GM23338 (cell line): ENCODE measurements around the gene COBL. TPM values are rescaled to one million over a fixed set of nuclear protein-coding genes. Genes with fewer than 3 reads are reported as not detected.

Experiments used
- ATAC-seq: fragments of 200-7000 bp; cut with Tn5 transposase; 3 replicates; pipeline ENCODE4 v1.9.1; 2020
- DNase-seq: peaks from one replicate; pipeline ENCODE4 v3.0.0-alpha.2; 2015; ENCODE audit warnings: low spot score
- H2AFZ ChIP-seq: fragments of 200-600 bp; sonication (generic); 2 replicates; pipeline ENCODE4 v1.8.0; 2016; ENCODE audit warnings: antibody characterized with exemption, mild to moderate bottlenecking, moderate library complexity
- H3F3A ChIP-seq: fragments of 200-600 bp; sonication (generic); replicated peaks from 2 replicates; pipeline ENCODE4 v1.8.0; 2017; ENCODE audit warnings: antibody characterized with exemption, mixed run types, low read depth
- H3K27ac ChIP-seq: fragments of 200-600 bp; sonication (generic); 2 replicates; pipeline ENCODE4 v1.6.1; 2016; ENCODE audit warnings: low read depth
- H3K27me3 ChIP-seq: fragments of 200-600 bp; sonication (generic); 2 replicates; pipeline ENCODE4 v1.8.0; 2016; ENCODE audit warnings: mild to moderate bottlenecking, mixed run types, moderate library complexity; ENCODE audit not compliant: insufficient read depth
- H3K36me3 ChIP-seq: fragments of 200-600 bp; sonication (generic); 2 replicates; pipeline ENCODE4 v1.8.0; 2016; ENCODE audit warnings: mild to moderate bottlenecking; ENCODE audit not compliant: insufficient read depth
- H3K4me1 ChIP-seq: fragments of 200-600 bp; sonication (generic); 2 replicates; pipeline ENCODE4 v1.8.0; 2016; ENCODE audit warnings: mild to moderate bottlenecking, moderate library complexity; ENCODE audit not compliant: insufficient read depth
- H3K4me2 ChIP-seq: fragments of 200-600 bp; sonication (generic); 2 replicates; pipeline ENCODE4 v1.7.1; 2017; ENCODE audit warnings: mixed run types
- H3K4me3 ChIP-seq: fragments of 200-600 bp; sonication (generic); 2 replicates; pipeline ENCODE4 v1.6.1; 2016; ENCODE audit warnings: mixed run types
- H3K79me2 ChIP-seq: fragments of 200-600 bp; sonication (generic); replicated peaks from 2 replicates; pipeline ENCODE4 v1.8.0; 2017; ENCODE audit warnings: mild to moderate bottlenecking; ENCODE audit not compliant: insufficient read depth
- H3K9me2 ChIP-seq: fragments of 200-600 bp; sonication (generic); 2 replicates; pipeline ENCODE4 v1.8.0; 2017; ENCODE audit not compliant: insufficient read depth
- H4K20me1 ChIP-seq: fragments of 200-600 bp; sonication (generic); replicated peaks from 2 replicates; pipeline ENCODE4 v1.8.0; 2017; ENCODE audit warnings: mild to moderate bottlenecking; ENCODE audit not compliant: insufficient read depth
- H3K27ac Mint-ChIP-seq: 2 replicates; pipeline ENCODE4 v1.8.0; 2020; ENCODE audit warnings: inconsistent platforms, mild to moderate bottlenecking, moderate library complexity, mixed read lengths
- H3K27me3 Mint-ChIP-seq: 3 replicates; pipeline ENCODE4 v1.8.0; 2022; ENCODE audit warnings: low read depth, mild to moderate bottlenecking, moderate library complexity, mixed read lengths, inconsistent platforms; ENCODE audit not compliant: insufficient read depth, poor library complexity
- H3K36me3 Mint-ChIP-seq: 3 replicates; pipeline ENCODE4 v1.8.0; 2021; ENCODE audit warnings: low read depth, mild to moderate bottlenecking, inconsistent platforms, moderate library complexity, mixed read lengths
- H3K4me1 Mint-ChIP-seq: 3 replicates; pipeline ENCODE4 v1.8.0; 2020; ENCODE audit warnings: mild to moderate bottlenecking, inconsistent platforms, mixed read lengths
- H3K4me3 Mint-ChIP-seq: 3 replicates; pipeline ENCODE4 v1.8.0; 2021; ENCODE audit warnings: moderate library complexity, mild to moderate bottlenecking, inconsistent platforms, mixed read lengths
- H3K9me3 Mint-ChIP-seq: 3 replicates; pipeline ENCODE4 v1.8.0; 2020; ENCODE audit warnings: moderate library complexity, mild to moderate bottlenecking, inconsistent platforms, mixed read lengths
- CREB1 ChIP-seq: fragments of 250-450 bp; sonication (Bioruptor Pico); IDR thresholded peaks from 2 replicates; pipeline ENCODE4 v1.5.0; 2020; ENCODE audit warnings: low read depth, mild to moderate bottlenecking, moderate library complexity
- CTCF ChIP-seq, 2 experiments: fragments of 200-600 bp in 1 of 2; sonication (generic) in 1 of 2; conservative IDR thresholded peaks; 2 replicates each; pipeline versions ENCODE4 v1.5.1 to v1.6.1; 2016 to 2017; ENCODE audit warnings: antibody characterized with exemption in 2 of 2, low read depth in 2 of 2, mild to moderate bottlenecking in 2 of 2, moderate library complexity in 1 of 2
- ETS1 ChIP-seq: IDR thresholded peaks from 2 replicates; pipeline ENCODE4 v1.6.1; 2016; ENCODE audit warnings: antibody characterized with exemption
- EZH2 ChIP-seq: fragments of 200-600 bp; sonication (generic); IDR thresholded peaks from one replicate; pipeline ENCODE4 v1.8.0; 2017; ENCODE audit warnings: antibody characterized with exemption, mild to moderate bottlenecking, low read depth; ENCODE audit not compliant: unreplicated experiment
- EZH2phosphoT487 ChIP-seq: fragments of 200-600 bp; sonication (generic); IDR thresholded peaks from one replicate; pipeline ENCODE4 v1.8.1; 2018; ENCODE audit warnings: antibody characterized with exemption; ENCODE audit not compliant: unreplicated experiment
- JUNB ChIP-seq: IDR thresholded peaks from one replicate; pipeline ENCODE4 v1.6.1; 2016; ENCODE audit warnings: antibody characterized with exemption; ENCODE audit not compliant: unreplicated experiment
- NANOG ChIP-seq: IDR thresholded peaks from 2 replicates; pipeline ENCODE4 v1.6.1; 2016; ENCODE audit warnings: antibody characterized with exemption, borderline replicate concordance
- POLR2AphosphoS5 ChIP-seq: IDR thresholded peaks from 2 replicates; pipeline ENCODE4 v1.6.1; 2016; ENCODE audit warnings: antibody characterized with exemption, low read depth
- ZNF114 ChIP-seq: fragments of 250-450 bp; sonication (Bioruptor Pico); IDR thresholded peaks from 2 replicates; pipeline ENCODE4 v1.5.0; 2020; ENCODE audit warnings: mild to moderate bottlenecking, moderate library complexity
- ZNF331 ChIP-seq: fragments of 250-450 bp; sonication (Bioruptor Pico); IDR thresholded peaks from 2 replicates; pipeline ENCODE4 v1.5.0; 2020; ENCODE audit warnings: low read depth, mild to moderate bottlenecking, moderate library complexity
- ZNF462 ChIP-seq: fragments of 250-450 bp; sonication (Bioruptor Pico); IDR thresholded peaks from 2 replicates; pipeline ENCODE4 v1.5.0; 2020; ENCODE audit warnings: mild to moderate bottlenecking, moderate library complexity
- polyA plus RNA-seq: library from polyadenylated mRNA; unstranded; fragments of >200 nt; fragmentation: Nextera tagmentation; extraction: Ambion mirVana; gene quantifications from 2 replicates; pipeline ENCODE4 v1.2.1, GENCODE V29; 2016
- total RNA-seq: library from RNA; depleted of rRNA; stranded (reverse); fragments of >200 nt; shearing (Covaris generic); gene quantifications from 2 replicates; pipeline ENCODE4 v1.2.3, GENCODE V29; 2014
- TF ChIP-seq, protein P1 (sequence below): IDR thresholded peaks from one replicate; pipeline ENCODE4 v1.6.1; 2018; ENCODE audit warnings: antibody characterized with exemption; ENCODE audit not compliant: unreplicated experiment

Gene COBL
- total and polyA plus RNA-seq, 2 experiments from 2014 or later: 18.3 to 51.9 TPM

GRCh38 chr7:51067258-51067657 lies 249.4 kb downstream of the COBL start (continued):
- no peak for TF ChIP-seq ZNF462 (CRISPR knock-in tag)
- TF ChIP-seq EZH2phosphoT487: no peak
- no peak for TF ChIP-seq ZNF331

- H2AFZ ChIP-seq: no peak overlapping the region
- Mint-ChIP-seq H3K9me3 (no peaks in the 10 kb centered on the region; the same call in 2 of the 3 replicates), H3K36me3 (peaks cover 11% of the 10 kb centered on the region), H3K27ac (no peak overlapping the region), H3K27me3 (peaks cover 1% of the 10 kb centered on the region), H3K4me1 (peaks cover 15% of the 10 kb centered on the region), H3K4me3 (no peak overlapping the region)
- H3K27ac ChIP-seq: no peak overlapping the region
- no peaks in the 10 kb centered on the region for H3F3A ChIP-seq
- H4K20me1 ChIP-seq: no peaks in the 10 kb centered on the region; the same call in 1 of the 2 replicates
- no peaks in the 10 kb centered on the region for H3K79me2 ChIP-seq
- no peaks in the 10 kb centered on the region for H3K9me2 ChIP-seq
- ATAC-seq (no peak), DNase-seq (no peak)
- H3K27me3 ChIP-seq: no peaks in the 10 kb centered on the region
- H3K4me2 ChIP-seq: no peak overlapping the region
- no peaks in the 10 kb centered on the region for H3K36me3 ChIP-seq
- H3K4me3 ChIP-seq: no peak overlapping the region
- peaks cover 6% of the 10 kb centered on the region; the same call in 1 of the 2 replicates for H3K4me1 ChIP-seq
- TF ChIP-seq ZNF331: no peak
- TF ChIP-seq EZH2: no peak
- TF ChIP-seq POLR2AphosphoS5: no peak
- no peak for TF ChIP-seq JUNB
- TF ChIP-seq EZH2phosphoT487: no peak
- no peak for TF ChIP-seq CREB1 (CRISPR knock-in tag)
- no peak for TF ChIP-seq ETS1
- no peak for TF ChIP-seq NANOG
- TF ChIP-seq CTCF (conservative IDR thresholded peaks at IDR 0.05; ENCODE audit: low read depth in 2 of 2): no peak
- TF ChIP-seq, protein P1, sequence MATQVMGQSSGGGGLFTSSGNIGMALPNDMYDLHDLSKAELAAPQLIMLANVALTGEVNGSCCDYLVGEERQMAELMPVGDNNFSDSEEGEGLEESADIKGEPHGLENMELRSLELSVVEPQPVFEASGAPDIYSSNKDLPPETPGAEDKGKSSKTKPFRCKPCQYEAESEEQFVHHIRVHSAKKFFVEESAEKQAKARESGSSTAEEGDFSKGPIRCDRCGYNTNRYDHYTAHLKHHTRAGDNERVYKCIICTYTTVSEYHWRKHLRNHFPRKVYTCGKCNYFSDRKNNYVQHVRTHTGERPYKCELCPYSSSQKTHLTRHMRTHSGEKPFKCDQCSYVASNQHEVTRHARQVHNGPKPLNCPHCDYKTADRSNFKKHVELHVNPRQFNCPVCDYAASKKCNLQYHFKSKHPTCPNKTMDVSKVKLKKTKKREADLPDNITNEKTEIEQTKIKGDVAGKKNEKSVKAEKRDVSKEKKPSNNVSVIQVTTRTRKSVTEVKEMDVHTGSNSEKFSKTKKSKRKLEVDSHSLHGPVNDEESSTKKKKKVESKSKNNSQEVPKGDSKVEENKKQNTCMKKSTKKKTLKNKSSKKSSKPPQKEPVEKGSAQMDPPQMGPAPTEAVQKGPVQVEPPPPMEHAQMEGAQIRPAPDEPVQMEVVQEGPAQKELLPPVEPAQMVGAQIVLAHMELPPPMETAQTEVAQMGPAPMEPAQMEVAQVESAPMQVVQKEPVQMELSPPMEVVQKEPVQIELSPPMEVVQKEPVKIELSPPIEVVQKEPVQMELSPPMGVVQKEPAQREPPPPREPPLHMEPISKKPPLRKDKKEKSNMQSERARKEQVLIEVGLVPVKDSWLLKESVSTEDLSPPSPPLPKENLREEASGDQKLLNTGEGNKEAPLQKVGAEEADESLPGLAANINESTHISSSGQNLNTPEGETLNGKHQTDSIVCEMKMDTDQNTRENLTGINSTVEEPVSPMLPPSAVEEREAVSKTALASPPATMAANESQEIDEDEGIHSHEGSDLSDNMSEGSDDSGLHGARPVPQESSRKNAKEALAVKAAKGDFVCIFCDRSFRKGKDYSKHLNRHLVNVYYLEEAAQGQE: no peak
- no peak for TF ChIP-seq ZNF114 (CRISPR knock-in tag)
These were observed 250.2 kb downstream of the COBL start for GRCh38 chr7:51066405-51066882.
